ENCODE data around the gene ATMIN. TPM values are rescaled to one million over a fixed set of nuclear protein-coding genes. Genes with fewer than 3 reads are reported as not detected.
A peak's percentile ranks its signal among the peaks of the same experiment; 100 is the strongest.

Gene ATMIN
- total and polyA plus RNA-seq, 2 of the 13 experiments (the other 11 are each of a cell fraction or from before 2014, with no cell fraction given): 34.6 to 60.4 TPM

DNA sequence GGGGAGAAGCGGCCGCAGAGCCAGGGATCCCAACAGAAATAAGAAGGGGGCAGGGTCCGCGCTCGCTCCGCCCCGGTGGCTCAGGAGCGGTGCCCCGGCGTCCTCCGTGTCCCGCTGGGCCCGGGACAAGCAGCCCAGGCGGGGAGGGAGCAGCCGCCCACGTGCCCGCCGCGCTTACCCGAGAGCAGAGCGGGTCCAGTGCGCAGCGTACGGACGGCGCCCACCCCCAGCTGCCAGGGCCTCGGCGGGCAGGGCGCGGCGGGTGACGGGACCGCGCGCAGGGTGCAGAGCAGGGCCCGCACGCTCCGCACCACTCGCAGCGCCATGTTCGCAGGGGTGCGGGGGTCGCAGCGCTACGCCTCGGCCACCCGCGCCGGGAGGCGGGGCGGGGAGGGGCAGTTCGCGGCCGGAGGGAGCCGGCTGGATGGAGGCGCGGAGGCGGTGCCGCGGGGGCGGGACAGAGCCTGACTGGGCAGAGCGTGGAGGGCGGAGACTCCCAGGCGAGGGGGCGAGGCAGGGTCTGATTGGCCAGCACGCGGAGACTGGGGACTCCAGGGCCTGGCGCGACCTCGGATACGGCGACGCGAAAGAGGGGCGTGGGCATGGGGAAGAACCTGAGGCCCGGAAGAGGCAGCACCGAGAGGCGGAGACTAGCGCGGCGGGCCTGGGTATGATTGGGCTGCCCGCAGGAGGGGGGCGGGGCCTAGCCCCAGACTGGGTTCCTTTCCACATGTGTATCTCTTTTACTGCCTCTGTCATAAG lies 60.5 kb downstream of the ATMIN start, which contains the start of gene GCSH (continued):
- TF ChIP-seq, protein P1, sequence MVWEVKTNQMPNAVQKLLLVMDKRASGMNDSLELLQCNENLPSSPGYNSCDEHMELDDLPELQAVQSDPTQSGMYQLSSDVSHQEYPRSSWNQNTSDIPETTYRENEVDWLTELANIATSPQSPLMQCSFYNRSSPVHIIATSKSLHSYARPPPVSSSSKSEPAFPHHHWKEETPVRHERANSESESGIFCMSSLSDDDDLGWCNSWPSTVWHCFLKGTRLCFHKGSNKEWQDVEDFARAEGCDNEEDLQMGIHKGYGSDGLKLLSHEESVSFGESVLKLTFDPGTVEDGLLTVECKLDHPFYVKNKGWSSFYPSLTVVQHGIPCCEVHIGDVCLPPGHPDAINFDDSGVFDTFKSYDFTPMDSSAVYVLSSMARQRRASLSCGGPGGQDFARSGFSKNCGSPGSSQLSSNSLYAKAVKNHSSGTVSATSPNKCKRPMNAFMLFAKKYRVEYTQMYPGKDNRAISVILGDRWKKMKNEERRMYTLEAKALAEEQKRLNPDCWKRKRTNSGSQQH (CRISPR knock-in tag; IDR thresholded peaks at IDR 0.05; ENCODE audit: low read depth): no peak
- TF ChIP-seq, protein P2, sequence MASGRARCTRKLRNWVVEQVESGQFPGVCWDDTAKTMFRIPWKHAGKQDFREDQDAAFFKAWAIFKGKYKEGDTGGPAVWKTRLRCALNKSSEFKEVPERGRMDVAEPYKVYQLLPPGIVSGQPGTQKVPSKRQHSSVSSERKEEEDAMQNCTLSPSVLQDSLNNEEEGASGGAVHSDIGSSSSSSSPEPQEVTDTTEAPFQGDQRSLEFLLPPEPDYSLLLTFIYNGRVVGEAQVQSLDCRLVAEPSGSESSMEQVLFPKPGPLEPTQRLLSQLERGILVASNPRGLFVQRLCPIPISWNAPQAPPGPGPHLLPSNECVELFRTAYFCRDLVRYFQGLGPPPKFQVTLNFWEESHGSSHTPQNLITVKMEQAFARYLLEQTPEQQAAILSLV (CRISPR knock-in tag; IDR thresholded peaks at IDR 0.05; ENCODE audit: borderline replicate concordance): peak; percentile 82; the same call in 1 of the 2 replicates
- peak; percentile 53 for TF ChIP-seq TARDBP (CRISPR knock-in tag; IDR thresholded peaks at IDR 0.05)
- TF ChIP-seq CREB1 (IDR thresholded peaks at IDR 0.05): peak; percentile 77
- TF ChIP-seq CREB1 (CRISPR knock-in tag; IDR thresholded peaks at IDR 0.05): no peak
- TF ChIP-seq, protein P3, sequence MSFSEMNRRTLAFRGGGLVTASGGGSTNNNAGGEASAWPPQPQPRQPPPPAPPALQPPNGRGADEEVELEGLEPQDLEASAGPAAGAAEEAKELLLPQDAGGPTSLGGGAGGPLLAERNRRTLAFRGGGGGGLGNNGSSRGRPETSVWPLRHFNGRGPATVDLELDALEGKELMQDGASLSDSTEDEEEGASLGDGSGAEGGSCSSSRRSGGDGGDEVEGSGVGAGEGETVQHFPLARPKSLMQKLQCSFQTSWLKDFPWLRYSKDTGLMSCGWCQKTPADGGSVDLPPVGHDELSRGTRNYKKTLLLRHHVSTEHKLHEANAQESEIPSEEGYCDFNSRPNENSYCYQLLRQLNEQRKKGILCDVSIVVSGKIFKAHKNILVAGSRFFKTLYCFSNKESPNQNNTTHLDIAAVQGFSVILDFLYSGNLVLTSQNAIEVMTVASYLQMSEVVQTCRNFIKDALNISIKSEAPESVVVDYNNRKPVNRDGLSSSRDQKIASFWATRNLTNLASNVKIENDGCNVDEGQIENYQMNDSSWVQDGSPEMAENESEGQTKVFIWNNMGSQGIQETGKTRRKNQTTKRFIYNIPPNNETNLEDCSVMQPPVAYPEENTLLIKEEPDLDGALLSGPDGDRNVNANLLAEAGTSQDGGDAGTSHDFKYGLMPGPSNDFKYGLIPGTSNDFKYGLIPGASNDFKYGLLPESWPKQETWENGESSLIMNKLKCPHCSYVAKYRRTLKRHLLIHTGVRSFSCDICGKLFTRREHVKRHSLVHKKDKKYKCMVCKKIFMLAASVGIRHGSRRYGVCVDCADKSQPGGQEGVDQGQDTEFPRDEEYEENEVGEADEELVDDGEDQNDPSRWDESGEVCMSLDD (CRISPR knock-in tag; IDR thresholded peaks at IDR 0.05; ENCODE audit: borderline replicate concordance): peak; percentile 58; the same call in 1 of the 2 replicates
- peak; percentile 87 for TF ChIP-seq ZNF441 (CRISPR knock-in tag; IDR thresholded peaks at IDR 0.05; ENCODE audit: borderline replicate concordance)
- peak; percentile 97 for TF ChIP-seq ZFX (CRISPR knock-in tag; IDR thresholded peaks at IDR 0.05; ENCODE audit: low read depth)
- TF ChIP-seq SRY (CRISPR knock-in tag; IDR thresholded peaks at IDR 0.05): peak; percentile 88; the same call in 1 of the 2 replicates
- TF ChIP-seq, protein P4, sequence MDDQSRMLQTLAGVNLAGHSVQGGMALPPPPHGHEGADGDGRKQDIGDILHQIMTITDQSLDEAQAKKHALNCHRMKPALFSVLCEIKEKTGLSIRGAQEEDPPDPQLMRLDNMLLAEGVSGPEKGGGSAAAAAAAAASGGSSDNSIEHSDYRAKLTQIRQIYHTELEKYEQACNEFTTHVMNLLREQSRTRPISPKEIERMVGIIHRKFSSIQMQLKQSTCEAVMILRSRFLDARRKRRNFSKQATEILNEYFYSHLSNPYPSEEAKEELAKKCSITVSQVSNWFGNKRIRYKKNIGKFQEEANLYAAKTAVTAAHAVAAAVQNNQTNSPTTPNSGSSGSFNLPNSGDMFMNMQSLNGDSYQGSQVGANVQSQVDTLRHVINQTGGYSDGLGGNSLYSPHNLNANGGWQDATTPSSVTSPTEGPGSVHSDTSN (CRISPR knock-in tag; IDR thresholded peaks at IDR 0.05; ENCODE audit: borderline replicate concordance): no peak
- TF ChIP-seq, protein P5, sequence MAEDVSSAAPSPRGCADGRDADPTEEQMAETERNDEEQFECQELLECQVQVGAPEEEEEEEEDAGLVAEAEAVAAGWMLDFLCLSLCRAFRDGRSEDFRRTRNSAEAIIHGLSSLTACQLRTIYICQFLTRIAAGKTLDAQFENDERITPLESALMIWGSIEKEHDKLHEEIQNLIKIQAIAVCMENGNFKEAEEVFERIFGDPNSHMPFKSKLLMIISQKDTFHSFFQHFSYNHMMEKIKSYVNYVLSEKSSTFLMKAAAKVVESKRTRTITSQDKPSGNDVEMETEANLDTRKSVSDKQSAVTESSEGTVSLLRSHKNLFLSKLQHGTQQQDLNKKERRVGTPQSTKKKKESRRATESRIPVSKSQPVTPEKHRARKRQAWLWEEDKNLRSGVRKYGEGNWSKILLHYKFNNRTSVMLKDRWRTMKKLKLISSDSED (CRISPR knock-in tag; IDR thresholded peaks at IDR 0.05): no peak
- no peak for TF ChIP-seq ZNF205 (CRISPR knock-in tag; IDR thresholded peaks at IDR 0.05)
- TF ChIP-seq ZC3H13 (CRISPR knock-in tag; IDR thresholded peaks at IDR 0.05): 0 out of 2 replicates have a peak, but pooled peaks have one; percentile 43
- TF ChIP-seq, protein P6, sequence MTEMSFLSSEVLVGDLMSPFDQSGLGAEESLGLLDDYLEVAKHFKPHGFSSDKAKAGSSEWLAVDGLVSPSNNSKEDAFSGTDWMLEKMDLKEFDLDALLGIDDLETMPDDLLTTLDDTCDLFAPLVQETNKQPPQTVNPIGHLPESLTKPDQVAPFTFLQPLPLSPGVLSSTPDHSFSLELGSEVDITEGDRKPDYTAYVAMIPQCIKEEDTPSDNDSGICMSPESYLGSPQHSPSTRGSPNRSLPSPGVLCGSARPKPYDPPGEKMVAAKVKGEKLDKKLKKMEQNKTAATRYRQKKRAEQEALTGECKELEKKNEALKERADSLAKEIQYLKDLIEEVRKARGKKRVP (CRISPR knock-in tag; IDR thresholded peaks at IDR 0.05): peak in 1 of 2 experiments; percentile 46; a peak in 1 of 4 replicates
- TF ChIP-seq, protein P7, sequence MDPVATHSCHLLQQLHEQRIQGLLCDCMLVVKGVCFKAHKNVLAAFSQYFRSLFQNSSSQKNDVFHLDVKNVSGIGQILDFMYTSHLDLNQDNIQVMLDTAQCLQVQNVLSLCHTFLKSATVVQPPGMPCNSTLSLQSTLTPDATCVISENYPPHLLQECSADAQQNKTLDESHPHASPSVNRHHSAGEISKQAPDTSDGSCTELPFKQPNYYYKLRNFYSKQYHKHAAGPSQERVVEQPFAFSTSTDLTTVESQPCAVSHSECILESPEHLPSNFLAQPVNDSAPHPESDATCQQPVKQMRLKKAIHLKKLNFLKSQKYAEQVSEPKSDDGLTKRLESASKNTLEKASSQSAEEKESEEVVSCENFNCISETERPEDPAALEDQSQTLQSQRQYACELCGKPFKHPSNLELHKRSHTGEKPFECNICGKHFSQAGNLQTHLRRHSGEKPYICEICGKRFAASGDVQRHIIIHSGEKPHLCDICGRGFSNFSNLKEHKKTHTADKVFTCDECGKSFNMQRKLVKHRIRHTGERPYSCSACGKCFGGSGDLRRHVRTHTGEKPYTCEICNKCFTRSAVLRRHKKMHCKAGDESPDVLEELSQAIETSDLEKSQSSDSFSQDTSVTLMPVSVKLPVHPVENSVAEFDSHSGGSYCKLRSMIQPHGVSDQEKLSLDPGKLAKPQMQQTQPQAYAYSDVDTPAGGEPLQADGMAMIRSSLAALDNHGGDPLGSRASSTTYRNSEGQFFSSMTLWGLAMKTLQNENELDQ (CRISPR knock-in tag; IDR thresholded peaks at IDR 0.05; ENCODE audit: borderline replicate concordance): no peak
- TF ChIP-seq ZBTB21 (CRISPR knock-in tag; IDR thresholded peaks at IDR 0.05): no peak
